SK-N-SH (cell line): ENCODE measurements around the gene FCHO1. TPM values are rescaled to one million over a fixed set of nuclear protein-coding genes. Genes with fewer than 3 reads are reported as not detected.

ENCODE experiments used
- CTCF ChIA-PET: fragments of 300-600, 350-600 bp; formaldehyde crosslinking; extraction: SDS; loops from one replicate; lab custom pipeline; 2021; lab: Yijun Ruan, JAX
- POLR2A ChIA-PET: fragments of 350-600 bp; sonication (Branson Sonifier 250); formaldehyde crosslinking; extraction: SDS; loops from one replicate; lab custom pipeline; 2020; ENCODE audit warnings: antibody characterized with exemption, inconsistent platforms; lab: Yijun Ruan, JAX
- DNase-seq: peaks from one replicate; pipeline ENCODE4 v3.0.0; 2012
- H2AFZ ChIP-seq: fragments of 200-600 bp; sonication (generic); 2 replicates; pipeline ENCODE4 v1.8.1; 2016; ENCODE audit warnings: antibody characterized with exemption, mild to moderate bottlenecking, low read depth
- H3F3A ChIP-seq: fragments of 200-600 bp; sonication (generic); replicated peaks from 2 replicates; pipeline ENCODE3; 2016; ENCODE audit warnings: antibody characterized with exemption, mild to moderate bottlenecking; ENCODE audit not compliant: insufficient read depth
- H3K27ac ChIP-seq, 2 experiments: fragments of 200-500 bp in 1 of 2; fragments of 200-600 bp in 1 of 2; sonication (Bioruptor generic) in 1 of 2; sonication (generic), shearing (Covaris generic) in 1 of 2; 2 replicates each; pipeline versions ENCODE4 v1.5.1 to v1.6.1; 2014 to 2016; ENCODE audit warnings: low read depth in 2 of 2, inconsistent platforms in 1 of 2, low read length in 1 of 2, mild to moderate bottlenecking in 1 of 2, mixed read lengths in 1 of 2
- H3K27me3 ChIP-seq: fragments of 200-600 bp; sonication (generic), shearing (Covaris generic); 2 replicates; pipeline ENCODE4 v1.6.1; 2016; ENCODE audit warnings: mixed run types; ENCODE audit not compliant: insufficient read depth
- H3K36me3 ChIP-seq, 2 experiments: fragments of 200-500 bp in 1 of 2; fragments of 200-600 bp in 1 of 2; sonication (Bioruptor generic) in 1 of 2; sonication (generic) in 1 of 2; replicated peaks in 1 of 2; 2 replicates each; pipeline versions ENCODE3 to v1.5.1; 2014 to 2016; ENCODE audit warnings: low read length in 1 of 2, mild to moderate bottlenecking in 1 of 2; ENCODE audit not compliant: insufficient read depth in 2 of 2, control insufficient read depth in 1 of 2
- H3K4me1 ChIP-seq, 2 experiments: fragments of 200-500 bp in 1 of 2; fragments of 200-600 bp in 1 of 2; sonication (Bioruptor generic) in 1 of 2; sonication (generic), shearing (Covaris generic) in 1 of 2; 2 replicates each; pipeline versions ENCODE4 v1.5.1 to v1.6.1; 2014 to 2016; ENCODE audit warnings: low read depth in 1 of 2, low read length in 1 of 2, mixed run types in 1 of 2; ENCODE audit not compliant: insufficient read depth in 2 of 2, control insufficient read depth in 1 of 2
- H3K4me2 ChIP-seq: fragments of 200-600 bp; sonication (generic), shearing (Covaris generic); 2 replicates; pipeline ENCODE4 v1.6.1; 2017; ENCODE audit warnings: mixed run types
- H3K4me3 ChIP-seq, 2 experiments: fragments of 200-500 bp in 1 of 2; fragments of 200-600 bp in 1 of 2; sonication (Bioruptor generic) in 1 of 2; sonication (generic), shearing (Covaris generic) in 1 of 2; 2 replicates each; pipeline versions ENCODE4 v1.5.1 to v1.8.1; 2014 to 2016; ENCODE audit warnings: low read depth in 2 of 2, inconsistent platforms in 1 of 2, low read length in 1 of 2, mild to moderate bottlenecking in 1 of 2, mixed read lengths in 1 of 2, moderate library complexity in 1 of 2
- H3K79me2 ChIP-seq: fragments of 200-600 bp; sonication (generic); 2 replicates; pipeline ENCODE4 v1.8.1; 2017; ENCODE audit warnings: mild to moderate bottlenecking; ENCODE audit not compliant: insufficient read depth
- H3K9ac ChIP-seq: fragments of 200-600 bp; sonication (generic); 2 replicates; pipeline ENCODE4 v1.6.1; 2017; ENCODE audit warnings: mixed run types
- H3K9me2 ChIP-seq: fragments of 200-600 bp; sonication (generic); 2 replicates; pipeline ENCODE4 v1.6.1; 2017; ENCODE audit warnings: mixed run types
- H3K9me3 ChIP-seq: fragments of 200-600 bp; sonication (generic); 2 replicates; pipeline ENCODE4 v1.6.1; 2017; ENCODE audit warnings: mixed run types, mild to moderate bottlenecking, moderate library complexity
- H4K20me1 ChIP-seq: fragments of 200-600 bp; sonication (generic); 2 replicates; pipeline ENCODE4 v1.6.1; 2017; ENCODE audit warnings: mild to moderate bottlenecking, mixed run types; ENCODE audit not compliant: insufficient read depth
- EP300 ChIP-seq, 2 experiments: IDR thresholded peaks; 2 replicates each; pipeline versions ENCODE4 v1.4.0 to v1.6.1; 2012; ENCODE audit warnings: borderline replicate concordance in 1 of 2, low read depth in 1 of 2, low read length in 1 of 2
- EZH2phosphoT487 ChIP-seq: fragments of 200-600 bp; sonication (generic); IDR thresholded peaks from 2 replicates; pipeline ENCODE4 v1.6.1; 2017; ENCODE audit warnings: low read depth, mixed run types, mild to moderate bottlenecking, antibody characterized with exemption, moderate library complexity, borderline replicate concordance
- FOSL2 ChIP-seq: IDR thresholded peaks from 2 replicates; pipeline ENCODE4 v1.4.0; 2012; ENCODE audit warnings: low read depth, mild to moderate bottlenecking, moderate library complexity, borderline replicate concordance
- FOXJ3 ChIP-seq: sonication (generic); formaldehyde crosslinking; IDR thresholded peaks from 2 replicates; pipeline ENCODE4 v1.5.1; 2020; ENCODE audit warnings: mild to moderate bottlenecking, missing genetic modification reagents
- FOXM1 ChIP-seq: IDR thresholded peaks from 2 replicates; pipeline ENCODE4 v1.4.0; 2012; ENCODE audit warnings: low read depth, mild to moderate bottlenecking
- GABPA ChIP-seq: IDR thresholded peaks from 2 replicates; pipeline ENCODE4 v1.4.0; 2012; ENCODE audit warnings: low read depth, mild to moderate bottlenecking
- JUND ChIP-seq: IDR thresholded peaks from 2 replicates; pipeline ENCODE4 v1.4.0; 2012
- MEF2A ChIP-seq: IDR thresholded peaks from 2 replicates; pipeline ENCODE4 v1.4.0; 2012; ENCODE audit warnings: low read depth, borderline replicate concordance
- NFIC ChIP-seq: IDR thresholded peaks from 2 replicates; pipeline ENCODE4 v1.4.0; 2012; ENCODE audit warnings: borderline replicate concordance
- NRF1 ChIP-seq: IDR thresholded peaks from 2 replicates; pipeline ENCODE4 v1.6.1; 2012; ENCODE audit warnings: low read depth, mild to moderate bottlenecking, low read length
- POLR2AphosphoS5 ChIP-seq: IDR thresholded peaks from 2 replicates; pipeline ENCODE4 v1.6.1; 2012; ENCODE audit warnings: low read depth, low read length
- RCOR1 ChIP-seq: fragments of 150-350 bp; IDR thresholded peaks from 2 replicates; pipeline ENCODE4 v1.6.1; 2017; ENCODE audit warnings: antibody characterized with exemption, low read length
- REST ChIP-seq: IDR thresholded peaks from 2 replicates; pipeline ENCODE4 v1.6.1; 2012; ENCODE audit warnings: mild to moderate bottlenecking, low read depth, low read length, moderate library complexity
- RFX5 ChIP-seq: IDR thresholded peaks from 2 replicates; pipeline ENCODE4 v1.6.1; 2012; ENCODE audit warnings: mild to moderate bottlenecking, improper control_type of control experiment, low read length
- RXRA ChIP-seq: IDR thresholded peaks from 2 replicates; pipeline ENCODE4 v1.4.0; 2012; ENCODE audit warnings: low read depth, mild to moderate bottlenecking, borderline replicate concordance
- SMC3 ChIP-seq: IDR thresholded peaks from 2 replicates; pipeline ENCODE4 v1.6.1; 2012; ENCODE audit warnings: low read depth, low read length, improper control_type of control experiment
- USF1 ChIP-seq: IDR thresholded peaks from 2 replicates; pipeline ENCODE4 v1.4.0; 2012; ENCODE audit warnings: low read depth, borderline replicate concordance
- USF2 ChIP-seq: fragments of 150-350 bp; IDR thresholded peaks from 2 replicates; pipeline ENCODE4 v1.6.1; 2017; ENCODE audit warnings: antibody characterized with exemption, low read length, low read depth, borderline replicate concordance
- YY1 ChIP-seq: IDR thresholded peaks from 2 replicates; pipeline ENCODE4 v1.4.0; 2012; ENCODE audit warnings: low read depth, mild to moderate bottlenecking
- ZBTB33 ChIP-seq: IDR thresholded peaks from 2 replicates; pipeline ENCODE4 v1.4.0; 2012; ENCODE audit warnings: low read depth, borderline replicate concordance
- WGBS: methylation state at CpG from one replicate; pipeline ENCODE4 v1.1.6; 2017; ENCODE audit warnings: low lambda C conversion rate; 5-methylcytosine and 5-hydroxymethylcytosine counted together
- polyA plus RNA-seq, 3 experiments: library from polyadenylated mRNA; depleted of rRNA; stranded (reverse); fragments of >200 nt; gene quantifications; 2 replicates each; pipeline ENCODE4 v1.2.3, GENCODE V29; 2012

The FCHO1 gene
- polyA plus RNA-seq, 1 of the 3 experiments (the other 2 are of a cell fraction) = 0.71 TPM

GRCh38 chr19:17741456-17741855 is 9.8 kb upstream of the FCHO1 start:
- POLR2A ChIA-PET = interaction anchor here (0.6 kb wide), 1 partner anchor 275 kb away, joined by 4 read pairs; no protein-coding TSS in a partner anchor
- Histone ChIP-seq H3K4me1 (no peaks in the 10 kb centered on the region), H3K4me3 (no peak overlapping the region), H3K27ac (no peak overlapping the region), H3K9ac (no peak overlapping the region), H3F3A (peaks cover 11% of the 10 kb centered on the region), H2AFZ (no peak overlapping the region), H3K9me3 (no peaks in the 10 kb centered on the region), H3K36me3 (peaks cover 0 to 3% of the 10 kb centered on the region in 2 experiments), H4K20me1 (no peaks in the 10 kb centered on the region), H3K79me2 (no peaks in the 10 kb centered on the region), H3K9me2 (no peaks in the 10 kb centered on the region), H3K27me3 (no peaks in the 10 kb centered on the region), H3K4me2 (no peak overlapping the region)
- TF ChIP-seq JUND (no peak), POLR2AphosphoS5 (no peak), SMC3 (no peak), REST (no peak), ZBTB33 (no peak), GABPA (no peak), FOSL2 (no peak)
- CTCF ChIA-PET = interaction anchor here (0.9 to 1.3 kb wide), 5 partner anchors 23 to 107 kb away, joined by 3 to 5 read pairs (median 3); partner anchors contain the start of gene JAK3
- WGBS = 94% methylated on average over 2 of the region's 2 CpGs
- DNase-seq = no peak

GRCh38 chr19:17743874-17744580 is 7.2 kb upstream of the FCHO1 start:
- peaks cover 0 to 4% of the 10 kb centered on the region in 2 experiments; a peak in 1 of 4 replicates for H3K4me1 ChIP-seq
- no peaks in the 10 kb centered on the region for H3K9me2 ChIP-seq
- H3K36me3 ChIP-seq = no peaks in the 10 kb centered on the region
- no peaks in the 10 kb centered on the region for H3K9me3 ChIP-seq
- no peak overlapping the region for H3K9ac ChIP-seq
- peaks cover 3% of the 10 kb centered on the region for H3F3A ChIP-seq
- ChIA-PET CTCF (interaction anchor here (0.8 to 1.1 kb wide), 2 partner anchors 18 to 48 kb away, joined by 3 read pairs; no protein-coding TSS in a partner anchor), POLR2A (no interaction called here)
- H3K79me2 ChIP-seq = no peaks in the 10 kb centered on the region
- no peak for TF ChIP-seq SMC3
- no peak for TF ChIP-seq USF1
- TF ChIP-seq MEF2A = no peak
- no peak for TF ChIP-seq RCOR1
- TF ChIP-seq RXRA = no peak
- no peak for TF ChIP-seq JUND
- no peak for TF ChIP-seq EP300 (IDR thresholded peaks at IDR 0.05; ENCODE audit: borderline replicate concordance in 1 of 2, low read depth in 1 of 2, low read length in 1 of 2)
- no peak for TF ChIP-seq NFIC
- no peak for TF ChIP-seq RFX5
- no peak for TF ChIP-seq FOXM1
- no peak for TF ChIP-seq NRF1
- TF ChIP-seq EZH2phosphoT487 = no peak
- no peak for TF ChIP-seq YY1
- TF ChIP-seq FOXJ3 (CRISPR knock-in tag) = no peak
- TF ChIP-seq USF2 = no peak
- no peak overlapping the region for H2AFZ ChIP-seq
- WGBS = 81% methylated on average over 4 of the region's 6 CpGs
- no peak overlapping the region; a peak in 1 of 4 replicates for H3K27ac ChIP-seq
- no peaks in the 10 kb centered on the region for H3K27me3 ChIP-seq
- no peak for DNase-seq
- H3K4me3 ChIP-seq = no peak overlapping the region
- H3K4me2 ChIP-seq = no peak overlapping the region
- no peaks in the 10 kb centered on the region for H4K20me1 ChIP-seq
